Left kidney (tissue), 8 donors: ENCODE results near the gene ATF6. TPM values are rescaled to one million over a fixed set of nuclear protein-coding genes. Genes with fewer than 3 reads are reported as not detected.
A peak's percentile ranks its signal among the peaks of the same experiment; 100 is the strongest.
"Not testable (repeated sequence)": the region's sequence is repeated elsewhere in the genome, so short reads cannot be mapped to it uniquely, and the experiment has no call there.

Experiments used
- DNase-seq: peaks from one replicate; pipeline ENCODE4 v3.0.0-alpha.2; 2013
- long read RNA-seq, 8 donors: transcript quantifications; one replicate each; lab custom pipeline, GENCODE V29; 2026
- polyA plus RNA-seq: library from polyadenylated mRNA; unstranded; fragments of 120-200 nt; gene quantifications from one replicate; pipeline ENCODE4 v1.2.1, GENCODE V29; 2013; ENCODE audit not compliant: insufficient read length

The ATF6 gene
- 35.1 TPM for polyA plus RNA-seq
- long read RNA-seq, donor 1, full-length matches to known transcripts = 9 of 40 reads
- long read RNA-seq, donor 1, partial matches to known transcripts = 31 of 40 reads
- long read RNA-seq, donor 1, other reads (novel, unspliced or antisense) = 0 of 40 reads
- long read RNA-seq, donor 2, full-length matches to known transcripts = 7 of 23 reads
- long read RNA-seq, donor 2, partial matches to known transcripts = 16 of 23 reads
- long read RNA-seq, donor 2, other reads (novel, unspliced or antisense) = 0 of 23 reads
- long read RNA-seq, donor 3, full-length matches to known transcripts = 3 of 8 reads
- long read RNA-seq, donor 3, partial matches to known transcripts = 5 of 8 reads
- long read RNA-seq, donor 3, other reads (novel, unspliced or antisense) = 0 of 8 reads
- long read RNA-seq, donor 4 = 0 reads
- long read RNA-seq, donor 5, full-length matches to known transcripts = 9 of 16 reads
- long read RNA-seq, donor 5, partial matches to known transcripts = 7 of 16 reads
- long read RNA-seq, donor 5, other reads (novel, unspliced or antisense) = 0 of 16 reads
- long read RNA-seq, donor 6, full-length matches to known transcripts = 6 of 12 reads
- long read RNA-seq, donor 6, partial matches to known transcripts = 6 of 12 reads
- long read RNA-seq, donor 6, other reads (novel, unspliced or antisense) = 0 of 12 reads
- long read RNA-seq, donor 7, full-length matches to known transcripts = 5 of 21 reads
- long read RNA-seq, donor 7, partial matches to known transcripts = 16 of 21 reads
- long read RNA-seq, donor 7, other reads (novel, unspliced or antisense) = 0 of 21 reads
- long read RNA-seq, donor 8, full-length matches to known transcripts = 7 of 13 reads
- long read RNA-seq, donor 8, partial matches to known transcripts = 6 of 13 reads
- long read RNA-seq, donor 8, other reads (novel, unspliced or antisense) = 0 of 13 reads

- DNase-seq = peak; percentile 95
Measured at GRCh38 chr1:161766102-161766981, at the start of gene ATF6. Gene ATF6 (plus strand): TSS chr1:161766320. CDS start chr1:161766361, 41 bp downstream.

GRCh38 chr1:161718559-161719324 is 47.4 kb upstream of the ATF6 start:
- DNase-seq = no peak

GRCh38 chr1:161719325-161719611 is 46.9 kb upstream of the ATF6 start:
- no peak for DNase-seq

- no peak for DNase-seq
Measured at GRCh38 chr1:161720422-161720821, 45.7 kb upstream of the ATF6 start.

- DNase-seq = no peak
Measured at GRCh38 chr1:161720956-161721737, 45.0 kb upstream of the ATF6 start, which contains the start of gene FCRLB. Gene FCRLB (plus strand): TSS chr1:161721544. CDS start chr1:161722673, 1,129 bp downstream.

GRCh38 chr1:161721738-161722343 is 44.3 kb upstream of the ATF6 start:
- no peak for DNase-seq

- no peak for DNase-seq
Measured at GRCh38 chr1:161722406-161722805, 43.7 kb upstream of the ATF6 start.

GRCh38 chr1:161723459-161724141 is 42.5 kb upstream of the ATF6 start:
- no peak for DNase-seq

- DNase-seq = not testable (repeated sequence)
Measured at GRCh38 chr1:161725258-161725907, 40.7 kb upstream of the ATF6 start.

GRCh38 chr1:161725908-161726472 is 40.1 kb upstream of the ATF6 start:
- DNase-seq = peak; percentile 47

- DNase-seq = peak; percentile 89
Measured at GRCh38 chr1:161726473-161727255, 39.5 kb upstream of the ATF6 start.

- DNase-seq = no peak
Measured at GRCh38 chr1:161727256-161727924, 38.7 kb upstream of the ATF6 start.

GRCh38 chr1:161728376-161729226 is 37.5 kb upstream of the ATF6 start:
- no peak for DNase-seq

- DNase-seq = no peak
Measured at GRCh38 chr1:161730050-161730564, 36.0 kb upstream of the ATF6 start.

- DNase-seq = no peak
Measured at GRCh38 chr1:161731241-161731640, 34.9 kb upstream of the ATF6 start.
